Effector CD4-positive, alpha-beta T cell (primary cell): ENCODE data around the gene MESP2.

Source experiments
- DNase-seq: peaks from one replicate; pipeline ENCODE4 v3.0.0-alpha.2; 2020

Gene MESP2

GRCh38 chr15:89802986-89803824, 27.1 kb downstream of the MESP2 start:
- no peak for DNase-seq

- DNase-seq, result no peak
These were observed 28.0 kb downstream of the MESP2 start for GRCh38 chr15:89803941-89804800.

- DNase-seq, result no peak
These were observed 29.4 kb downstream of the MESP2 start for GRCh38 chr15:89805241-89806209.

- no peak for DNase-seq
These were observed 30.1 kb downstream of the MESP2 start for GRCh38 chr15:89806210-89806558.

GRCh38 chr15:89806559-89807550, 30.7 kb downstream of the MESP2 start:
- DNase-seq, result no peak

GRCh38 chr15:89807689-89808088, 31.6 kb downstream of the MESP2 start:
- no peak for DNase-seq

- DNase-seq, result no peak
These were observed 32.2 kb downstream of the MESP2 start for GRCh38 chr15:89808160-89808870.

- no peak for DNase-seq
These were observed 33.1 kb downstream of the MESP2 start for GRCh38 chr15:89809093-89809786.

- DNase-seq, result no peak
These were observed 33.6 kb downstream of the MESP2 start for GRCh38 chr15:89809787-89810148.

- no peak for DNase-seq
These were observed 34.7 kb downstream of the MESP2 start for GRCh38 chr15:89810837-89811236.

GRCh38 chr15:89812011-89812846, 36.1 kb downstream of the MESP2 start:
- no peak for DNase-seq

- DNase-seq, result no peak
These were observed 36.8 kb downstream of the MESP2 start for GRCh38 chr15:89812847-89813320.

- DNase-seq, result no peak
These were observed 37.4 kb downstream of the MESP2 start for GRCh38 chr15:89813381-89814111.

- no peak for DNase-seq
These were observed 38.1 kb downstream of the MESP2 start for GRCh38 chr15:89814112-89814742.

GRCh38 chr15:89815769-89816168, 39.6 kb downstream of the MESP2 start:
- DNase-seq, result no peak

- DNase-seq, result no peak
These were observed 41.7 kb downstream of the MESP2 start for GRCh38 chr15:89817701-89818280.

GRCh38 chr15:89818287-89818686, 42.2 kb downstream of the MESP2 start:
- DNase-seq, result no peak
